HG03342 (cell line): Measurements from ENCODE around the gene NUP210.
"Not testable (repeated sequence)": the region's sequence is repeated elsewhere in the genome, so short reads cannot be mapped to it uniquely, and the experiment has no call there.

Experiments used
- ATAC-seq: cut with Tn5 transposase; IDR thresholded peaks from one replicate; pipeline ENCODE4 v1.9.1; 2021; ENCODE audit warnings: mild to moderate bottlenecking, moderate library complexity; ENCODE audit not compliant: unreplicated experiment

Gene NUP210

DNA sequence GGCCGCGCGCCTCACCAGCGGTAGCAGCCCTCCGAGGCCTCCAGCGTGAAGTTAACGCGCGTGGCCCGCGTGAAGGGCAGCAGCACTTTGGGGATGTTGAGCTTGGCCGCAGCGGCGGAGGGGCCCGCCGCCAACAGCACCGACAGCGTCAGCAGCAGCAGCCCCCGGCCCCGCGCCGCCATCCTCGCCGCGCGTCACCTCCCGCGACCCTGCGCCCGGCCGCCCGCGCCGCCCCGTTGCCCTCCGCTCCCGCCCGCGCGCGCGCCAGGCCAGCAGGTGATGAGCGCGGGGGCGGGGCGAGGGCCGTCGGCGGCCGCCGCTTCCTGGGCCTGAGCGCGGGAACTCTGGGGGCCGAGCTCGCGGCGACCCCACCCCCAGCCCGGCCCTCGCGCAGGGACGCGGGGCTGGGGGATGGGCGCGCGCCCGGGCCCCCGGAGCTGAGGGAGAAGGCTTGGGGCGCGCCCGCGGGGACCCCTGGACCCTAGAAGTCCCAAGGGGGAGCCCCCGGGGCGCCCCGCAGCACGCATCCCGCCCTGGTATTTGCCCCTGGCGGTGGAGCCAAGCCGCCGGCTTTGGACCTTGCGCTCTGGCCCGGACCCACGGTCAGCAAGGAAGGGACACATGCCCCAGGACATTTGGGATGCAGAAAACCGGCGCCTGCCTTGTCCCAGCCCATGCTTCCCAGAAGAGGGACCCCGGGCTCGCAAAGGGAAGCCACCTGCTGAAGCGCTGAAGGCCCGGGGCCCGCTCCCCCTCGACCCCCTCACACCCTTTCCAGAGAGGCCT is at the start of gene NUP210:
NUP210 (minus strand) TSS at position 278 of the 786 bp plus-strand sequence; CDS start at position 182, 96 bp downstream.
- ATAC-seq = peak; percentile 51

DNA sequence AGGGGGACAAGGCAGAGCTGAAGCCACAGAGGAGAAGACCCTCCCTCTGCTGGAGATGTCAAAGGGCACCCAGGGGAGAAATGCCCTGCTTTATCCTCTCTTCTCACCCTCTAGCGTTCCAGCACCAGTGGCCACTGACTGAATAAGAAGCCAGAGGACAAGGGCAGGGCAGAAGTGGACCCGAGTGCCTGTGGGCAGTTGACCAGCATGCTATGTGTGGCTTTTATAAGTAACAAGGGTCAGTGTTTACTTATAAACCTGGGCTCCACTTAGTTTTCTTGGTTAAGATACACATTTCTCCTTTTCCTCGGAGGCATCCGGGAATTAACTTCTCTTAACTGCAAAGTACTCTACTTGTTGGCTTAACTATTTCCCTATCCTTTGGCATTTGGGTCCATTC is 46.7 kb upstream of the NUP210 start:
- no peak for ATAC-seq

DNA sequence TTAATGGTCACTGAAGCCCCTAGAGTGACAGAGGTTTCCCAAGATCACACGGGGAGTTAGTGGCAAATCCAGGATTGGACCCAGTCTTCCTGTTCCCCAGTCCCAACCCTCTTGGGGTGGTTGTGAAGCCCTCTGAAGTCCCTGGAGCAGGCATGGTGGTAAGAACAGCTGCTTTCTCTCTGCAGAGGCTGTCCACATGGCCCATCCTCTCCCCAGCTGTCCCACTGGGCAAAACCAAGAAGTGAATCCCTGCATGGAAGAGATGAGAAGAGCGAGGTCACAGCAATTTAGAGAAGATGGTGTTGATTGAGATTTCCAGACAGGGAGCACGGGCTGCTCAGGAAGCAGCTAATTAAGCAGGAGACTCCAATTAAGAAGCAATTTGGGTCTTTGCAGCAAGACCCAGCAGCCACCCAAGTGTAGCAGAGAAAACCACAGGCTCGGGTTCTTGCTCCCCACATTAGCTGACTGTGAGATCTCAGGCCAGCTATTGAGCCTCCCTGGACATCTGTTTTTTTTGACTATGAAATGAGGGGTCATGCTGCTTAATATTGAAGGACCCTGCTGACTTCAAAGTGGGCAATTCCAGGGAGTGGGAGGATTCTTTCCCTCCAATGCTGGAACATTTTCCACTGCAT is 45.2 kb upstream of the NUP210 start:
- no peak for ATAC-seq

DNA sequence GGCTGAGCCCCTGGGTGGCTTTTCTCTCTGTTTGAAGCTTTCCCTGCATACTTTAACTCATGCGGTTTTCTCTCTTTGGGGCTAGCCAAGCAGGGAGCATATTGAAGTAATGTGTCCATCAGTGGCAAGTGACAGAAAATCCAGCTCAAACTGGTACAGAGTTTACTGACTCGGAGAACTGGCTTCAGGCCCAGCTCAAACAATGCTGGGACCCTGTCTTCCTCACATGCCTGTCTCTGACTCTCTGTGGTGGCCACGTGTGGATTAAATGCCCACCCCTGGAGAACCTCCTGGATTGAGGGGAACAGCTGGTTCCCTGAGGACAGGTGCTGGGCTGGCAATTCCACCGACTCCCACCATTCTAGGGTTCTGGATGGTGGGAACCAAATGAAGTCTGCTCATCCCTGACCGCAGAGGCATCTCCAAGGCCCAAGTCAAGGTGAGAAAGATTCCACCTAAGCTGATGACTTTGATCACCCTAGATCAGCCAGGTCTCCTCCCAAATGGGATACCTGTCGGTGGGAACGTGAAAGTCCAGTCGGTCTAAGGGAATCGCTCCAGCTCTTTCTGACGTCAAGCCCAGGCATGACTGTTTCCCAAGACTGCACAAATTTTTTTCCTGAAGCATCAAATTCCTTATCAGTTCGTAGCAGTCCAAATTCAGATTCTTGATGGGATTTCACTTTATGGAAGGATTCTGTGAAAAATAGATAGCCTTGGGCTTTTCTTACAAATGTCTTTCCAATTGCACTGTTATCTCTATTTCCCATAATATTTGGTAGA is 43.7 kb upstream of the NUP210 start:
- ATAC-seq = no peak

DNA sequence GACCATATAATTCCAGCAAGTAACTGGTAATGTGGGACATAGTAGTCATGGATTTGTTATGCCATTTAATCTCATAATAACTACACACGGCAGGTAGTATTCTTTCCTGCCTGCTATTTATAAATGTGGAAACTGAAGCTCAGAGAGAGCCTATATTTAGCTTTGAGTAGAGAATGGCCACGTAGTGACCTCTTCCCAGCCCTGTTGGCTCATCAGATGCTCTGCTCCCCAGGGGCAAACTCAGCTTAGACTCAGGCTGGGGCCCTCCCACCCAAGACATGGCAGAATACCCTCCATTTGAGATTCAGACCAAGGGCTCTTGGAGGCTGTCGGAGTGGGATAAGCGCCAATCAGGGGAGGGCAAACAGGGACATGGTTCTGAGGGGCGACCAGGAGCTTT is 42.7 kb upstream of the NUP210 start:
- no peak for ATAC-seq

DNA sequence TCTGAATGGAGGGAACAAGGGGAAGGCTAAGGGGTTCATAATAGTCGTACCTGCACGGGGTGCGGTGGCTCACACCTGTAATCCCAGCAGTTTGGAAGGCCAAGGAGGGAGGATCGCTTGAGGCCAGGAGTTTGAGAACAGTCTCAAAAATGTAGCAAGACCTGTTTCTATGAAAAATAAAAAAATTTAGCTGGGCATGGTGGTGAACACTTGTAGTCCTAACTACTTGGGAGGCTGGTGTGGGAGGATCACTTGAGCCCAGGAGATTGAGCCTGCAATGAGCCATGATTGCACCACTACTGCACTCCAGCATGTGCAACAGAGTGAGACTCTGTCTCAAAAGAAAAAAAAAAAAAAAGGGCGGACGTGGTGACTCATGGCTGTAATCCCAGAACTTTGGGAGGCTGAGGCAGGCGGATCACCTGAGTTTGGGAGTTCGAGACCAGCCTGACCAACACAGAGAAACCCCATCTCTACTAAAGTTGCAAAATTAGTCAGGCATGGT is 42.1 kb upstream of the NUP210 start:
- ATAC-seq = no peak

DNA sequence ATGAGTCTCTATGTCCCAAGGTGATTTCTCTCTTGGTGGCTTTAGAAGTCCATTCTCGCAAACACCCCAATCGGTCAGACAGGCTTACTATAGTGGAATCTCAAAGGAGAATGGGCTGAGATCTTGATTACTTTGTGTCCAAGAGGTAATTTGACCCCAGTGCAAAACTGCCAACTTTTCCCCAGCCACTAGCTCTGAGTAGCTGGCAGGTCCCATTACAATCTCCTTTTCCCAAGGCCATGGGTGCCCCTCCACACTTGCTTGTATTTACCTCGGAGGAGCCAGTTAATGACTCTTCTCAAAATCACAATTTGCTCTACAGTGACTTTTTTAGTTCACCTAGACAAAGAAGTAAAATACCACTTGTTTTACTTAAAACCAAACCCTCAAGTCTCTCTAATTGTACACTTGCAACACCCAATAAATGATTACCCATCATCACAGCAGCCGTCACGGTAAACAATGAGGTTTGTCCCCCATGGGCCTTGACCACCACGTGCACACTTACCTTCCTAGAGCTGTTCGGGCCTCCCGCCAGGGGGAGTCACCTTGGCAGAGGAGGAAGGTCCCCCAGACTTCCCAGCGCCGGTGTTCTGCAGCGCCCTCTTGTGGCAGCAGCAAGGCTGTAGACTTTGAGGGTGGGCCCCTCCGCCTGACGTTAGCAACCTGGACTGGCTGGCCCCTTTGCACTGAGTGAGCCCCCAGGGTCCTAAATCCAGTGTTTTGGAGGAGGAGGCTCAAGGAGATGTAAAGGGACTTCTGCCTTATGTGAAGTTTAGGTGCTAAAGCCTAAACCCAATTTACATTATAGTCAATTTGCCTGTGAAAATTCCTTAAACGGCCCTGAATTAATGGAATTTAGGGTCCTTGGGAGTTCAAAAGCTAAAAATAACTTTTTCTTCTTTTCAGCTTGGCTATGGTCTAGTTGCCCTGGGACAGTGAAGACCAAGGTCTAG is 41.3 kb upstream of the NUP210 start:
- ATAC-seq = peak; percentile 87

DNA sequence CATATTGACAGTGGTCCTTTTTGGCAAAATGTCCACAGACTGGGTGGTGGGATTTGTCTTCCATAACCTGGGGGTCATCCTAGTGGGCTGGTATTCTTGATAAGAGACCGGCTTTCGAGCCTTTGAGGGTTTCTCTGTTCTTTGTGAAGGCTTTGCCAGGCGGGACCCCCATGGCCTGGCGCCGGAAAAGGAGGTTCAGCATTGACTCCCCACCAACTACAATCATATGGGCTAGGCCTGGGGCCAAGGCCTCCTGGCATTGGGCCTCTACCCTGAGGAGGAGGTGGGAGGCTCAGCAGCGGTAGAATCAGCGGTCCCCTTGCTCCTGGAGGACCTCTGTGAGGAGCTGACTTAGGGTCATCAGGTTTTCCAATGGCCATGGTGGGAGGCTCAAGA is 40.2 kb upstream of the NUP210 start:
- ATAC-seq = no peak

DNA sequence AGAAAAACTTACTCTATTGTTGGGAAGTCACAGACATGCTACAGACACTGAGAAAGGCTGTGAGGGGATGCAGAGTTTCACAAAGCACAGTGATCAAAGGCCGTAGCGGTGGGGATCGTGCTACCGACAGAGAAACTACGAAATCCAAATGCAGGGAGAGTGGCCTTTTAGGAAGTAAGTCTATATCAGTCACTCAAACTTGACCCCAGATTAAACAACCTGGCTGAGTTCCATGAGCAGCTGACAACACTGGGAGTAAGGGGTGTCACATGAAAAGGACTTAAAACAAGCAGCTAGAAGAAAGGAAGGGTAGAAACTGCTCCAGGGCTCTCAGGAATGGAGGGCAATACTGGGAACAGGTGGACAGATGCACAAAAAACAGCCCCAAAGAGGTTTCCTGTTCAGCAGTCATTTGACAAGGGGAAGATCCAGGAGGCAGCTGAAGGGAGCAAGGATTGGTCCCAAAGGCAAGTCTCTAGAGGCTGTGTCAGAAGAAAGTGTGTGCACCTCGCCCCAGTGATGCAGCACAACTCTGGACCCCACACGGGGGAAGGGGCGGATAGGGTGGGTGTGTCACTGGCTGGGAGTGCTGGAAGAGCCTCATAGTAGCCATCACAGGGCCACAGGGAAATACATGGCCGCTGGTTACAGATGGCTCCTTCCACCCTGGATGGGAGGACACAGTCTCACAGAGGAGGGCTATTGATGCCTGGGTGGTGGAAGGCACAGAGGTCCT is 39.7 kb upstream of the NUP210 start:
- no peak for ATAC-seq

DNA sequence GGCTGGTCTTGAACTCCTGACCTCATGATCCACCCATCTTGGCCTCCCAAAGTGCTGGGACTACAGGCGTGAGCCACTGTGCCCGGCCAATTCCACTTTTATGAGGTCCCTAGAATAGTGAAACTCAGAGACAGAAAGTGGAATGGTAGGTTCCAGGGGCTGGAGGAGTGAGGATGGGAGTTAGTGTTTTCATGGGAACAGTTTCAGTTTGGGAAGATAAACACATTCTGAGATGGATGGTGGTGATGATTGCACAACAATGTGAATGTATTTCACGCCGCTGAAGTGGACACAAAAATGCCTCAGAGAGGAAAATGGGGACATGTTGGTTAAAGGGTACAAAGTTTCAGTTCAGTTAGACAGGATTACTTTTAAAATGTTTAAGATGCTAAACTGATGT is 37.5 kb upstream of the NUP210 start:
- no peak for ATAC-seq

DNA sequence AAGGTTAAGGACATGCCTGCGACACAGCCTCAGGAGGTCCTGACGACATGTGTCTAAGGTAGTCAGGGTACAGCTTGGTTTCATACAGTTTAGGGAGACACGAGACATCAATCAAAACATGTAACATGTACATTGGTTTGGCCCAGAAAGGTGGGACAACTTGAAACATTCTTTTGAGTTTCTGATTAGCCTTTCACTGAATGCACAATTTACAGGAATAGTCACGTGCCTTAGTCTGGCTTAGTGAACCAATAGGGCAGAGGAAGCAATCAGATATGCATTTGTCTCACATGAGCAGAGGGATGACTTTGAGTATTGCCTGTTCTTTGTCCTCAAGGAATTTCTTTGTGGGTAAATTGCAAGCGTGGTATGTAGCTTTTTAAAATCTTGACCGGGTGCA is 35.5 kb upstream of the NUP210 start:
- ATAC-seq = no peak

DNA sequence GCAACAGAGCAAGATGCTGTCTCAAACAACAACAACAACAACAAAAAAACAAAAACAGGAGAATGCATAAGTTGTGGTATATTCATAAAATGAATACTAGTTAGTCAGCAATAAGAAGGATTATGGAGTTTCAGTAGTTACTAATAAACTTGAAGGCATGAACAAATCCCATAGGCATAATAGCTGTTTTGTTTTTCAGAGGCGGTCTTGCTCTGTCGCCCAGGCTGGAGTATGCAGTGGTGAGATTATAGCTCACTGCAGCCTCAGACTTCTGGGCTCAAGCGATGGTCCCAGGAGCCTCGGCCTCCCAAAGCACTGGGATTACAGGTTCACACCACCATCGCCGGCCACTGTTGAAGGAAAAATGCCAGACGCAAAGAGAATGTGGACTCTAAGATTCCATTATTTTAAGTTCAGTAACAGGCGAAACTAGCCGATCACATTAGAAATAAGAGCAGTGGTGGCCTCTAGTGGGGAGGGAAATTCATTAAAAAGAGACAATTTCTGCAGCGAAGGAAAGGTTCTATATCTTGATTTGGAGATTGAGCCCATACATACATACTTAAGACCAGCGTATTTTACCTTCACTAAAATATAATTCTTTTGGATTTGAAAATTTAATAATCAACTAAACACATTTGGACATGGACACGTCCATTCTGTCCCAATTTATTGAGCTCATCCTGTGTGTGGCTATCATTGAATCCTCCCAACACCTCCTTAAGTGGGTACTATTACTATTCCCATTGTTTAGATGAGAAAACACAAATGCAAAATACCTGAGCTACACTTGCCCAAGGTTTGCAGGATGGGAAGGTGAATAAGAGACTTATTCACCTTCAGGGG is 32.6 kb upstream of the NUP210 start:
- ATAC-seq = no peak

DNA sequence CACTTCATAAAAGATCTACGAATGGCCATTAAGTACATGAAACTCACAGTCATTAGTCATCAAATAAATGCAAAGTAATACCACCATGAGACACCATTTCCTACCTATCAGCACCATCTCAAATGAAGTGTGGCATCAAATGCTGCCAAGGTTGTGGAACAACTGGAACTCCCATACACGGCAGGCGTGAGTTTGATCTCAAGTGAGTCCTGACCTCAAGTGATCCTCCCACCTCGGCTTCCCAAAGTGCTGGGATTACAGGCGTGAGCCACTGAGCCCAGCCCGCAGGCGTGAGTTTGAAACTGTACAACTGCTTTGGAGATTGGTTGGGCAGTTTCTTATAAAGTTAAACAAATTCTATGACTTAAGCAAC is 31.2 kb upstream of the NUP210 start:
- peak; percentile 10 for ATAC-seq

DNA sequence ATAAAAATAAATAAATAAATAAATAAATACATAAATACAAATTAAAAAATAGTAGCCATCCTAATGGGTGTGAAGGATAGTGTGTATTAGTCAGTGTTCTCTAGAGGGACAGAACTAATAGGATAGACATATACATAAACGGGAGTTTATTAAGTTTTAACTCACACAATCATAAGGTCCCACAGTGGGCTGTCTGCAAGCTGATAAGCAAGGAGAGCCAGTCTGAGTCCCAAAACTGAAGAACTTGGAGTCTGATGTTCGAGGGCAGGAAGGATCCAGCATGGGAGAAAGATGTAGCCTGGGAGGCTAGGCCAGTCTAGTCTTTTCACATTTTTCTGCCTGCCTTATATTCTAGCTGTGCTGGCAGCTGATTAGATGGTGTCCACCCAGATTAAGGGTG is 22.8 kb upstream of the NUP210 start:
- not testable (repeated sequence) for ATAC-seq

DNA sequence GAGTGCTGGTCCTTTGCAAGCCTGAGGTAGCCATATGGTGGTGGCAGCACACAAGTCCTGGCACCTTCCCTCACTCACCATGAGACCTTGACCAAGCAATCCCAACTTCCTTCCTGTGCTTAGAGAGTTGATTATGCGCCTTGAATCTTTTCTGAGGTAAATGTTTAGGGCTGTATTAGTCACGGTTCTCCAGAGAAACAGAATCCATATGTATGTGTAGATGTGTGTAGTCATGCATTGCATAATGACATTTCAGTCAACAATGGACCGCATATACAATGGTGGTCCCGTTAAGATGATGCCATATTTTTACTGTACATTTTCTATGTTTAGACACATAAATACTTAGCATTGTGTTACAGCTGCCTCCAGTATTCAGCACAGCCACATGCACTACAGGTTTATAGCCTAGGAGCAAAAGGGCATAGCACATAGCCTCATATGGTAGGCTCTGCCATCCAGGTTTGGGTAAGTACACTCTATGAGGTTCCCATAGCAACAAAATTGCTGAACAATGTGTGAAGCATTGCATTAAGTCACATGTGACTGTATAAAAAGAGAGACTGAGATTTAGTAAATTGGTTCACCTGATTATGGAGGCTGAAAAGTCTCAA is 20.2 kb upstream of the NUP210 start:
- no peak for ATAC-seq

DNA sequence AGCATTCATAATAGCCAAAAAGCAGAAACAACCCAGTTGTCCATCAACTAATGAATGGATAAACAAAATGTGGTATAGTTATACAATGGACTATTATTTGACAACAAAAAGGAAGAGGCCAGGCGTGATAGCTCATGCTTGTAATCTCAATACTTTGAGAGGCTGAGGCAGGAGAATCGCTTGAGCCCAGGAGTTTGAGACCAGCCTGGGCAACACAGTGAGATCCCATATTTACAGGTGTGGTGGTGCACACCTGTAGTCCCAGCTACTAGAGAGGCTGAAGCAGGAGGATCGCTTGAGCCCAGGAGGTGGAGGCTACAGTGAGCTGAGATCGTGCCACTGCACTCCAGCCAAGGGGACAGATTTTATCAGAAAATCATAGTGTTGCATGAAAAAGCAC is 16.1 kb upstream of the NUP210 start:
- ATAC-seq = not testable (repeated sequence)

DNA sequence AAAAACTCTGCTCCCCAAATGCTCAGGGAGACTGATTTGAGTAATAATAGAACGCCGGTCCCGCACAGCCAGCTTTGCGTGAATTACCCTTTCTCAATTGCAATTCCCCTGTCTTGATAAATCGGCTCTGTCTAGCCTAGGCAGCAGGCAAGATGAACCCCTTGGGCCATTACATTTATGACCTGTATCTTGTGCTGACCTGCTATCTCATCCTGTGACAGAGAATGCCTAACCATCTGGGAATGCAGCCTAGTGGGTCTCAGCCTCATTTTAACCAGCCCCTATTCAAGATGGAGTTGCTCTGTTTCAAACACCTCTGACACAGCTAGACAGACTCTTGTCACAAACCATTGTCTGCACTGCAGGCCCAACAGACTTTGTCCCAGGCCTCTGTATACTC is 13.8 kb upstream of the NUP210 start:
- ATAC-seq = no peak

DNA sequence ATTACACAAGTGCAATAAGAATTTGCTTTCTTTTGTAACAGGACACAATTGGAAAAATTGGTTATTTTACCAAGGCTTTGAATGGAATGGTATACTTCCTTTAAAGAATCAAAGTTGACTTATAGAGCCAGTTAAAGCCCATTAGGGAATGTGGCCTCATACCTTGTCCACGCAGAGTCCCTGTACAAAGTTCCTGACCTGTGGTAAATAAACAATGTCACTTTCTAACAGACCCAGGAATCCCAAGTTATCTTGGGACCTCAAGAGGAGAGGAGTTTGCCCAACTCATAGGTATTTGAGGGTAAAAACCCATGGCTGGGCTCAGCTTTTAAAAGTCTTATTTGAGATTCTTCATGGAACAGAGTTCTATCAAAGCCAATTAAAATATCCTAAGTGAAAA is 12.0 kb upstream of the NUP210 start:
- ATAC-seq = no peak
